Neural cell (in vitro differentiated cells): ENCODE results near the gene JMJD8.
A peak's percentile ranks its signal among the peaks of the same experiment; 100 is the strongest.

ENCODE experiments used
- CTCF ChIP-seq: fragments of 450-650 bp; IDR thresholded peaks from 2 replicates; pipeline ENCODE4 v1.5.1; 2014; ENCODE audit warnings: antibody characterized with exemption, mild to moderate bottlenecking, moderate library complexity; ENCODE audit not compliant: poor library complexity, severe bottlenecking
- EP300 ChIP-seq: fragments of 450-650 bp; conservative IDR thresholded peaks from 2 replicates; pipeline ENCODE4 v1.6.1; 2014; ENCODE audit warnings: antibody characterized with exemption, mild to moderate bottlenecking, moderate library complexity; ENCODE audit not compliant: poor library complexity, severe bottlenecking
- SMC3 ChIP-seq: fragments of 450-650 bp; conservative IDR thresholded peaks from 2 replicates; pipeline ENCODE4 v1.6.1; 2014; ENCODE audit warnings: antibody characterized with exemption, mild to moderate bottlenecking, moderate library complexity; ENCODE audit not compliant: poor library complexity
- TAF1 ChIP-seq: IDR thresholded peaks from 2 replicates; pipeline ENCODE4 v1.6.1; 2012; ENCODE audit warnings: low read depth
- TF ChIP-seq, protein P1 (sequence below): IDR thresholded peaks from 2 replicates; pipeline ENCODE4 v1.6.1; 2012; ENCODE audit warnings: borderline replicate concordance

DNA sequence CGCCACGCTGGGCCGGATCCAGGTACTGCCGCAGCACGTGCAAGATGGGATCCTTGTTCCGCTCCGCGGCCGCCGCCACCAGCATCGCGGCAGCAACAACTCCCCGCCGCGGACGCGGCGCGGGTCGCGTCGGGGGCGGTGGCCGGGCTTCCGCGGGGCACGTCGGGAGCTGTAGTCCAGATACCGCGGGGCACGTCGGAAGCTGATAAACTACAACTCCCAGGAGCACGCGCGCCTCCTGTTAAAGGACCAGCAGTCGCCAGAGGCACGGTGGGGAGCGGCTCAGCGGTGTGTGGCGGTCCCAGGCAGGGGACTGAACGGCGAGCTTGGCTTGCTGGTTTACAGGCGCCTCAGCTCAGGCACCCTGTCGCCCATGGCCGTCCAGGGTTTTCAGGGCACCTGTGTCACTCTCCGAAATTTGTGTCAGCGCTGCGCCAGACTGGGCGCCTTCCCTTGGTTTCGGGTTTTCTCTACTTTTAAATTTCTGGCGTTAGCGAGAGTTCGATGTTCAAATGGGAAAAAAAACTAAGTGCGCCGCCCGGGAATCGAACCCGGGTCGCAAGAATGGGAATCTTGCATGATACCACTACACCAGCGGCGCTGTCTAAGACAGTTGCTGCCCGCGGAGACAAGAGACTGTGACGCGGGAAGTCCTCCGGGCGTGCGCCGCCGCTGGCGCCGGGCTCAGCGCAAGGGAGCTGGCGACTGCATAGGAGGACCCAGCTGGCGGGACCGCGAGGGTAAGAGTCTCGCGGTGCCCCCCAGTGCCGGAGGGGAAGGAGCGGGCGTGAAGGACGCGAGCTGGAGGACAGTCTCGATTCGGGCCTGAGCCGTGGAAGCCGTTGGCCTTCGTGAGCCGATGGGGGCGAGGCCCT lies 47.7 kb downstream of the JMJD8 start, which contains the start of gene METTL26:
- TF ChIP-seq CTCF (peak; percentile 54), SMC3 (no peak), TAF1 (no peak), EP300 (peak; percentile 28)
- TF ChIP-seq, protein P1, sequence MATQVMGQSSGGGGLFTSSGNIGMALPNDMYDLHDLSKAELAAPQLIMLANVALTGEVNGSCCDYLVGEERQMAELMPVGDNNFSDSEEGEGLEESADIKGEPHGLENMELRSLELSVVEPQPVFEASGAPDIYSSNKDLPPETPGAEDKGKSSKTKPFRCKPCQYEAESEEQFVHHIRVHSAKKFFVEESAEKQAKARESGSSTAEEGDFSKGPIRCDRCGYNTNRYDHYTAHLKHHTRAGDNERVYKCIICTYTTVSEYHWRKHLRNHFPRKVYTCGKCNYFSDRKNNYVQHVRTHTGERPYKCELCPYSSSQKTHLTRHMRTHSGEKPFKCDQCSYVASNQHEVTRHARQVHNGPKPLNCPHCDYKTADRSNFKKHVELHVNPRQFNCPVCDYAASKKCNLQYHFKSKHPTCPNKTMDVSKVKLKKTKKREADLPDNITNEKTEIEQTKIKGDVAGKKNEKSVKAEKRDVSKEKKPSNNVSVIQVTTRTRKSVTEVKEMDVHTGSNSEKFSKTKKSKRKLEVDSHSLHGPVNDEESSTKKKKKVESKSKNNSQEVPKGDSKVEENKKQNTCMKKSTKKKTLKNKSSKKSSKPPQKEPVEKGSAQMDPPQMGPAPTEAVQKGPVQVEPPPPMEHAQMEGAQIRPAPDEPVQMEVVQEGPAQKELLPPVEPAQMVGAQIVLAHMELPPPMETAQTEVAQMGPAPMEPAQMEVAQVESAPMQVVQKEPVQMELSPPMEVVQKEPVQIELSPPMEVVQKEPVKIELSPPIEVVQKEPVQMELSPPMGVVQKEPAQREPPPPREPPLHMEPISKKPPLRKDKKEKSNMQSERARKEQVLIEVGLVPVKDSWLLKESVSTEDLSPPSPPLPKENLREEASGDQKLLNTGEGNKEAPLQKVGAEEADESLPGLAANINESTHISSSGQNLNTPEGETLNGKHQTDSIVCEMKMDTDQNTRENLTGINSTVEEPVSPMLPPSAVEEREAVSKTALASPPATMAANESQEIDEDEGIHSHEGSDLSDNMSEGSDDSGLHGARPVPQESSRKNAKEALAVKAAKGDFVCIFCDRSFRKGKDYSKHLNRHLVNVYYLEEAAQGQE = peak; percentile 40
